Stimulated activated CD8-positive, alpha-beta memory T cell treated with anti-CD3 and anti-CD28 coated beads, Interleukin-2, amount 100 ng/mL, for 1 hour (primary cell): Measurements from ENCODE around the gene UBE2B.
"Not testable (repeated sequence)": the region's sequence is repeated elsewhere in the genome, so short reads cannot be mapped to it uniquely, and the experiment has no call there.

ENCODE experiments used
- DNase-seq, 2 donors: peaks; one replicate each; pipeline ENCODE4 v3.0.0-alpha.2; 2020; ENCODE audit warnings: low read depth in 2 of 2

The UBE2B gene

DNA sequence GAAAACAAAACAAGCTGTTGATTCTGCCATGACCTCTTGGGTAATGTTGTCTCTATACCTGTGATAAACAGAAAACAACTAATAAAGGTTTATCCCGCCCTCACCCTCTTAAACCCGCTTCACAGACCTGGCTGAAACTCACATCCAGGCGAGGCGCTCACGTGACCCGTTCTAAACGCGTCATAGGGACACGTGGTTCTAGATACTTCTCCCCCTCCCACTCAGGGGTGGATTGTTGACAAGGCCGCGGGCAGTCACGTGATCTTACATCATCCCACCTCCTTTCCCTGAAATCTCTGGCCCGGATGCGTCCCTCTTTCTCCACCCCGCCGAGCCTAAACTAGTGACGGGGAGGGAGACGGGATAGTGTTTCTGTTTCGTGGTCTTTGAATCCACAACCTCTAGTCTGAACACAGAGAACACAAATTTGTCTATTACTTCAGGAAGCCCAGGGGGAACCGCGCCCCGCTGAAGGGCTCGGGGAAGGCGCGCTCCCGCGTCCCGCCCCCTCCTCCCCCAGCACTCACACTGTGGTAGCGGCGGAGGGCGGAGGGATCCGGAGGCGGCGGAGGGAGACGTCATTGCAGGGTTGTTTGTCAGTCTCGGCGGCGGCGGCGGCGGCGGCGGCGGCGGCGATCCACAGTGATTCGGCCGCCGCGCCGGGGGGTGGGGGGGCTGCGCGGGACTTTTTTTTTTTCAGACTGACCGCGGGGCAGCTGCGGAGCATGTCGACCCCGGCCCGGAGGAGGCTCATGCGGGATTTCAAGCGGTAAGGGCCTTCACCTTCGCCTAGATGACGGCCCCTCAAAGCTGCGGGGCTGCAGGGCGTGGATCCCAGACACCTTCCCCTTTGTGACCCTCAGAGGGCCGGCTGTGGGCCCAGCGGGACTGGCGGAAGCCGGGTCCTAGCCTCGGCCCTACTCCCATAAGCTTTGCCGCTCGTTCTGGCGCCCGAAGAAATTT lies at the start of gene UBE2B:
Gene UBE2B, plus strand, starts transcription at position 699 of the 963 bp plus-strand sequence. Its CDS starts 27 bp downstream, at position 726.
- peak; percentile 92 to 94 for DNase-seq

DNA sequence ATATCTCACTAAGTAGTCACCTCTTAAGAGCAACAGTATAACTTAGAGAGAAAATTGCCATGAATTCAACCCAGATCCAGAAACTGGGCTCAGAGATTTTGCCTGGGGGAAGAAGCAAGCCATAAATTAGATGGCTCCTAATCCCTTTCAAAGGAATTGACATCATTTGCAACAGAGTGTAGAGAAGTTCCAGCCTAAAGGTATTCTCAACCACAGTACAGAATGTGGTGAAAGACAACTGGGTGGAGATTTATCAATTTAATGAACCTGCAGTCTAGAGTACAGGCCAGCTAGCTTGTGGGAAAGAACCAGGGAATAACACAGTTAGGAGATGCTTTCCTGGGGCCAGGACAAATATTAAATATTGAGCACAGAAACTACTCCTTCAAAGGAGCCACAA lies 44.0 kb upstream of the UBE2B start:
- no peak for DNase-seq

DNA sequence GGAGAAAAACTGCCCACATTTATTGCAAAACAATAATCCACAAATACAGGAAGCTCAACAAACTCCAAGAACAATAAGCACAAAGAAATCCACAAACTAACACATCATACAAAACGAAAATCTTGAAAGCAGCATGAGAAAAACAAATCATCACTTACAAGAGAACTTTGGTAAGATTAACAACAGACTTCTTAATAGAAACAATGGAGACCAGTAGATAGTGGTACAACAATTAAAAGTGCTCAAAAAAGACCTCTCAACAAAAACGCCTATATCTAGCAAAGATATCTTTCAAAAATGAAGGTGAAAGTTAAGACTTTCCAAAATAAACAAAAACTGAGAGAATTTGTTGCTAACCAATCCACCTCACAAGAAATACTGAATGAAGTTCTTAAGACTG lies 42.8 kb upstream of the UBE2B start:
- no peak for DNase-seq

DNA sequence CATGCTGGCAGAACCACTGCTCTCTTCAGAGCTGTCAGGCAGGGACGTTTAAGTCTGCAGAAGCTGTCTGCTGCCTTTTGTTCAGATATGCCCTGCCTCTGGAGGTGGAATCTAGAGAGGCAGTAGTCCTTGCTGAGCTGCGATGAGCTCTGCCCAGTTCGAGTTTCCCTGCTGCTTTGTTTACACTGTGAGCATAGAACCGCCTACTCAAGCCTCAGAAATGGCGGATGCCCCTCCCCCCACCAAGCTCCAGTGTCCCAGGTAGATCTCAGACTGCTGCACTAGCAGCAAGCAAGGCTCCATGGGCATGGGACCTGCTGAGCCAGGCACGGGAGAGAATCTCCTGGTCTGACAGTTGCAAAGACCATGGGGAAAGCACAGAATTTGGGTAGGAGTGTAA lies 34.5 kb upstream of the UBE2B start:
- not testable (repeated sequence) for DNase-seq

DNA sequence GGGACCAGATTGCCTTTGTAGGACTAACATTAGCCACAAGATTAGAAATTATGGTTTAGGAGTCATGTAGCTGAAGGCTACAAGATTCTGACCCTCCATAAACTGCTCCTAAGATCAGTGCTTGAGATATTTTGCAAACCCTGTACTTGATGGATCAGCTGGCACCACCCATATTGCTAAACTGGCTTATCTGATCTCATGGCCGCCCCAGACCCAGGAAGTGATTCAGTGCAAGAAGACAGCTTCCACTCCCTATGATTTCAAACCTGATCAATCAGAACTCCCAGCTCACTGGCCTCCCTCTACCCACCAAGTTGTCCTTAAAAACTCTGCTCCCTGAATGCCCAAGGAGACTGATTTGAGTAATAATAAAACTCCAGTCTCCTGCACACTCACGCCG lies 27.9 kb upstream of the UBE2B start:
- DNase-seq: not testable (repeated sequence)

DNA sequence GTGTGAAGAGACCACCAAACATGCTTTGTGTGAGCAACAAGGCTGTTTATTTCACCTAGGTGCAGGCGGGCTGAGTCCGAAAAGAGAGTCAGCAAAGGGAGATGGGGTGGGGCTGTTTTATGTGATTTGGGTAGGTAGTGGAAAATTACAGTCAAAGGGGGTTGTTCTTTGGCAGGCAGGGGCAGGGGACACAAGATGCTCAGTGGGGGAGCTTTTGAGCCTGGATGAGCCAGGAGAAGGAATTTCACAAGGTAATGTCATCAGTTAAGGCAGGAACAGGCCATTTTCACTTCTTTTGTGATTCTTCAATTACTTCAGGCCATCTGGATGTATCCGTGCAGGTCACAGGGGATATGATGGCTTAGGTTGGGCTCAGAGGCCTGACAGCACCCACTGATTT lies 25.9 kb upstream of the UBE2B start:
- DNase-seq: not testable (repeated sequence)

DNA sequence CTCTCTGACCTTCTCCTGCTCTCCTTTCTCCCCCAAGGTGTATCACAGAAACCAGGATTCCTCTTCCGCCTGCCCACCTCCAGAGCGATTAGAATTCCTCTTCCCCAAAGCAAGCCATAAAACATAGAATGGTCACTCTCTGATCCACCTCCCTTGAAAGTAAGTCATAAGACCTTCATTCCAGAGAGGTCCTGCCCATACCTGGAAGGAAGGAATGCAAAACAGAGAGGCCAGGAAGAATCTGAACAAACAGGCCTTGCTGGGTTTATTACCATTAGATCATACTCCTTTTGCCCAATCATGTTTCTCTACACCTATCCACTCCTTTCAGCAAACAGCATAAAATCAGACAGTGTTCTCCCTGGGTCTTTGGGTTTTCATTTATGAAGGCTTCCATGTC lies 25.4 kb upstream of the UBE2B start:
- no peak for DNase-seq

DNA sequence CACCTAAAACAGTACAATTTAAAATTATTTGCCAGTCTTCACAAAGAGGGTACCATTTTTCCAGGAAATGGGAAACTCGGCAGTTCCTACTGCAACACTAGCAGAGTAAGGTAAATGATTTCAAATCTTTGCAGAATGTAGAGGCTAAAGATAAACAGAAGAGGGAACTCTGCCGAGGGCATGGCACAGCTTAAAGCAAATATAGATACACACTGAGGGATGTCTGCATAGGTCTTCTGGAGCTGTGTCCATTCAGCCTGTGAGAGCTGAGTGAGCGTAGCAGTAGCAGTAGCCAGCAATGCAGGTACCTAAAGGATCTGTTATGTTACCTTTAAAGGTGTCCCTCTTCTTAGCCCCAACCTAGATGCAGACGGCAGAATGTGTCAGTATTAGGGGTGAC lies 21.9 kb upstream of the UBE2B start:
- DNase-seq: no peak

DNA sequence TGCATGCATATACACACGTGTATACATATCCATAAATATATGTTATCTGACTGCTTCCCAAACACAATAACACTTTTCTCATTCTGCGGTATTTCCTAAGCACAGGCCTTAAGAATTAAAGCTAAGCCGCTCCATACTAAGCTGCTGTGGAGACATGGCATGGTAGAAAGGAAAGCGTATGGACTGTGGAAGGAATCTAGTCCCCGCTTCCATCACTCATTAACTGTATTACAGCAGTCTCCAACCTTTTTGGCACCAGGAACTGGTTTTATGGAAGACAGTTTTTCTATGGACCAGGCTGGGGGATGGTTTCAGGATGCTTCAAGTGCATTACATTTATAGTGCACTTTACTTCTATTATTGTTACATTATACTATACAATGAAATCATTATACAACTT lies 15.7 kb upstream of the UBE2B start:
- no peak for DNase-seq

DNA sequence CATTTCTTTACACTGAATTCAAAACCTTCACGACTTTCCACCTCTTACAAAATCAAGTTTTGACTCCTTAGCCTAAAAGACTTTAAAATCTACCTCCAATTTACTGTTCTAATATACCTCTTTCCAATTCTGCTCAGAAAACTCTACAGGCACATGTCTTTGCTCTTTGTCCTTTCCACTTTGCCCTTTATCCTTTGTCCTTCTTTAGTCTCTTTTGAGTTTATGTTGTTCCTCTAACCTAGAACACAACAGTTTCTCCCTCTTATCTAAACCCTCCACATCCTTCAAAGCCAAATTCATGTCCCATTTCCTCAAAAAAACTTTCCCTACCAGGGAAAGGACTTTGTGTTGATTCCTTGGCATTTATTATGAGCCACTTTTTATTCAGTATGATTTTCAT lies 5.8 kb upstream of the UBE2B start:
- no peak for DNase-seq

DNA sequence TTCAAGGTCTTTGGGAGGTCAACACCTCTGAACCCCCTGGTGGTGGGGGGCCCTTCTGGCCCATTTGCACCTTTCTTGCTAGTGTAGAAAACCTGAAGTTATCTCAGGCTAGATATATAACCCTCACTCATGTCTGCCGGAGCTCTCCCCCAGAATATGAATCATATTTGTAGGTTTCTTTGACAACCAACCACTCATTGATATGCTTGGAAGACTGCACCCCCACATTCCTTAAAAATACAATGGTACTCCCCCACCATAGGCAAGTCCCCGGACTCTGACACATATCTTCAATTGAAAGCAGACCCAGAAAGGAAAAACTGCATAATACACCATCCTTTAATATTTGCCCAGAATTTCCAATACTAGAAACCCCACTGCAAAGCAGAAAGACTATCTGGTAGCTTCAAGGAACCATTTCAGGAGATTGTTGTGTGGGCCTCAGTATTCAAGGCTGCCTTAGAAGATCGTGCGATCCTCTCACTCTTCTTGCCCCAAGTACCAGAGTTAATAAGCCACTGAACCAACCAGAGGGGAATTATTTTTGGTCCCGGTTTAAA lies 978 bp upstream of the UBE2B start:
- no peak for DNase-seq

DNA sequence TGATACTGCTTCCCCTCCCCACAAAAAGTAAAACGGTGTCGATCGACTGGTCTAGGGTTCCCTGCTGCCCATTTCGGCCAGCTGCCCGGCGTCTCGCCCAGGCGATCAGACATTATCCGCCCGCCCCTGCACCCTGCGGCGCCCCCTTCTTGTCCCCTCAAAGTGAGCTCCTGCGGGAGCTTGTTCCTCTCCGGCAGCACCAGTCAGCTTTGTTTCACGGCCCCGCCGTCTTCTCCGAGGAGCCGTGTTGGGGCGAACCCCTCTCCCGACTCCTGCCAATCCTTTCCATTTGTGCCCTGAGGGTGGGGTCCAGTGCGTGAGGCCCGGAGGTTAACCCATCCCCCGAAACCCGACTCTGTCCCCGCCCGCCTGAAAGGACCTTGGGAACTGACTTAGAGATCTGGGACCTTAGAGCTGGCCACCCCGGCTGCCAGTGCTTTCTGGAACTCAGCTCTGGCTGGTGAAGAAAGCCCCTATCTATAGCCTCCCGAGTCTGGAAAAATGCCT lies 518 bp downstream of the UBE2B start:
- peak in 1 of 2 donors; percentile 8 for DNase-seq

DNA sequence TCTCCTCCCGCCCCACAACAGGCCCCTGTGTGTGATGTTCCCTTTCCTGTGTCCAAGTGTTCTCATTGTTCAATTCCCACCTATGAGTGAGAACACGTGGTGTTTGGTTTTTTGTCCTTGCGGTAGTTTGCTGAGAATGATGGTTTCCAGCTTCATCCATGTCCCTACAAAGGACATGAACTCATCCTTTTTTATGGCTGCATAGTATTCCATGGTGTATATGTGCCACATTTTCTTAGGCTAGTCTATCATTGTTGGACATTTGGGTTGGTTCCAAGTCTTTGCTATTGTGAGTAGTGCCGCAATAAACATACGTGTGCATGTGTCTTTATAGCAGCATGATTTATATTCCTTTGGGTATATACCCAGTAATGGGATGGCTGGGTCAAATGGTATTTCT lies 2.3 kb downstream of the UBE2B start:
- DNase-seq: not testable (repeated sequence)

DNA sequence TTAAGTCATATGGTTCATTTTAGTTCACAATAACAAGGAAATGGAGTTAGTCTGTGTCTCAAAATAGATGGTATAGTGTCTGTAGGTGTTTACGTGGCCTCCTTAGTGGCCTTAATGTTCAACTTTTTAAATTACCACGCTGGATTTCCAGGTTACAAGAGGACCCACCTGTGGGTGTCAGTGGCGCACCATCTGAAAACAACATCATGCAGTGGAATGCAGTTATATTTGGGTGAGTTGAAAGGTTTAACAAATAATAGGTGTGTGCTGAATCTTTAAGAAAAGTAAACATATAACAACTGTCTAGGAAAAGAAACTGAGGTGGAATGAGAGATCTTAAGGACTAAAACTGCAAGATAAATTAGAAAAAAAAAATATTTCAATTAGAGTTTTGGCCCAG lies 2.9 kb downstream of the UBE2B start:
- DNase-seq: no peak

DNA sequence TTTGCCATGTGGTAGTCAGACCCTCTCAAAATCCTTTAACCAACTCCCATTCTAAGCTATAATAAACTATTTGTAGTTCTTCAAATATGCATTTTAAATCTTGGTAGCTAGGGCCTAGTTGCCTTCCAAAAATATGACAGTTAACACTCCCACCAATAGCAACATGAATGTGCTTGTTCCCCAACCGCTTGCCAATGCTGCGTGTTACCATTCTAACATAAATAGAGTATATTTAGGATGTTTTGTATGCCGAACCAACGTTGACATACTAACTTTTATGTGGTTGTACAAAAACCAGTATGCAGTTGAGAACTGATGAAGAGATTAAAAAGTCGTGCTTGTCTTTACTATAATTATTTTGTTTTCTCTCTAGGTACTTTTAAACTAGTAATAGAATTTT lies 9.0 kb downstream of the UBE2B start:
- no peak for DNase-seq

DNA sequence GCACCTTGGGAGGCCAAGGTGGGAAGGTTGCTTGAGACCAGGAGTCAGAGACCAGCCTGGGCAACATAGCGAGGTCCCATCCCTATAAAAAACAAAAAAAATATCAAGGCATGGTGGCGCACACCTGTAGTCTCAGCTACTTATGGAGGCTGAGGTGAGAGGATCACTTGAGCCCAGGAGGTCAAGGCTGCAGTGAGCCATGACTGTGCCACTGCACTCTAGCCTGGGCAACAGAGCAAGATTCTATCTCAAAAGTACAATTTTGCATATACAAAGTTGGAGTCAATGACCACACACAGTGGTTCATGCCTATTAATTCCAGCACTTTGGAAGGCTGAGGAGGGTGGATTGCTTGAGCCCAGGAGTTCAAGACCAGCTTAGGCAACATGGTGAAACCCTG lies 10.8 kb downstream of the UBE2B start:
- not testable (repeated sequence) for DNase-seq

DNA sequence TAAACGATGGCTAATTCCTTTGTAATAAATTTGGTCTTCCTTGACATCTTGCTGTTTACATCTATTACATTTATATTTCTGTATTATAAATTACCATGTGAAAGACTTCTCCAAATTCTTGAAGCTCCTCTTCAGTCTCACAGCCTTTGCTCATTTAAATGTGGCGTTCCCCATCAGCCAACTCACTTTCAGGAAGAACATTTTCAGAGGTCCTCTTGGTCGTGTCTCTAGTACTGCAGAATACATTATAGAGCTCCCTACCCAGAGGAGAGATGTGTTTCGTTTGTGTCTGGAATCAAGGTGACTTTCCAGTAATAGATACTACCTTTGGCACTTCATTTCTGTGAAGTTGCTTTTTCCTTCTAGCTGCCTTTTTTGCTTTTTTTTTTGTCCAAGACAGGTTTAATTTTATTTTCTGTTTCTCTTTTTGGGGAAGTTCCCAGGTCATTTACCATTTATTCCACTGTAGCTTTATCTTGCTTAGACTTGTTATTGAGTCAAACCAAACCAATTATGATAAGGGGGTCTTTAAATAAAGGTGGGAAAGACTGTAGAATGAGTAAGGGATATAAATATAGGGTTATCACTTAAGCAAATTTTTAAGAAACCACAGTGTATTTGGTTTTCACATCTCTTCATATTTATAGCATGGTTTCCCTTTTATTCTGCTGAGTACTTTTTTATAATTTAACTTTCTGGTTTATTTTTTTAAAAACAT lies 12.8 kb downstream of the UBE2B start:
- DNase-seq: no peak

DNA sequence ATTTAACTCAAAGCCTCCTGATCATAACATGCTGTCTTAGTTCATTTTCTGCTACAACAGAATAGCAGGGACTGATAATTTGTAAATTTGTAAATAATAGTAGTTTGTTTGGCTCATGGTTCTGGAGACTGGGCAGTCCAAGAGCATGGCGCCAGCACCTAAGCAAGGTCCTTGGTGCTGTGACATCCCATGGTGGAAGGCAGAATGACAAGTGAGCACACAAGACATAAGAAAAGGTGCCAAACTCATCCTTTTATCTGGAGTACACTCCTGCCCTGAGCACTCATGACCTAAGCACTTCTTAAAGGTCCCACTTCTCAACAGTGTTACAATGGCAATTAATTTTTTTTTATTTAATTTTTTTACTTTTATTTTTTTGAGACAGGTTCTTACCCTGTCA lies 16.1 kb downstream of the UBE2B start:
- no peak for DNase-seq

DNA sequence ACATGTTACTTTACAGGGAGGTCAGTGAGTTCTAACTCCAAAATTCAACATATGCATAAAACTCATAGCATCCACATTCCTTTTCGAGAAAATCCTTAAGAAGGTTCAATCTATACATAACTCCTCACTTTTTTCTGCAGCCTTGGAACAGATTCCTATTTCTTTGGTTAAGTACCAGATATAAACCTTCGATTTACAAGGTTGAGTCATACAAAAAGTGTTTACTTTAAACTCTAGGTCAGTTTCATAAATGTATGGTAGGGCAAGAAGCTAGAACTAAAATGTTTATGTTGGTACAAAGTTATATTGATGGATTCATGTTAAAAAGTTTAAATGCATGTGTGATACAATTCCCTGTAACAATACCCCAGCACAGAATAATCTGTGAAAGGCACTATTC lies 20.9 kb downstream of the UBE2B start:
- no peak for DNase-seq

DNA sequence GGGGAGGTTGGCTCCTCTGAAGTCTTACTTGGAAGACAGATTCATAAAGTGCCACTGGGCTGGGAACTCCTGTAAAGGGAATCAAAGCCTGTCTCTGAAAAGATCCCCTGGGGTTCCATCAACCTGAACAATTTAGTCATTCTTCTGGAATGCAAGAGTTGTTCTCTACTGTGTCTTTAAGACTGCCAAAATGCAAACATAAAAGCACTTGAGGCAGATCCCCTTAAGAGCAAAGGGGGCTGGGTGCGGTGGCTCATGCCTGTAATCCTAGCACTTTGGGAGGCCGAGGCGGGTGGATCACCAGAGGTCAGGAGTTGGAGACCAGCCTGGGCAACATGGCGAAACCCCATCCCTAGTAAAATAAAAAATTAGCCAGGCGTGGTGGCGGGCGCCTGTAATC lies 23.6 kb downstream of the UBE2B start:
- no peak for DNase-seq

DNA sequence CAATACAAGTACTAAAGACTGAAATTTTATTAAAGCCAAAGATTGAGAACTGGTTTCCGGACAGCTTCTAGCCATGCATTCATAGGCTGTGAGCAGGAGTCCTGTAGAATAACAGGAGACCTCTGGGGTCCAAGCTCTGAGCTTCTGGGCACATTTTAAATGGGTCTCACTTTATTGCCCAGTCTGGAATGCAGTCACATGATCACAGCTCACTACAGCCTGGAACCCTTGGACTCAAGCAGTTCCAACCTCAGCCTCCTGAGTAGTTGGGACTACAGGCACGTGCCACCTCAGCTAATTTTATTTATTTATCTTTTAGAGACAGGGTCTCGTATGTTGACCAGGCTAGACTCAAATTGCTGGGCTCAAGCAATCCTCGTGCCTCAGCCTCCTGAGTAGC lies 24.9 kb downstream of the UBE2B start:
- no peak for DNase-seq

DNA sequence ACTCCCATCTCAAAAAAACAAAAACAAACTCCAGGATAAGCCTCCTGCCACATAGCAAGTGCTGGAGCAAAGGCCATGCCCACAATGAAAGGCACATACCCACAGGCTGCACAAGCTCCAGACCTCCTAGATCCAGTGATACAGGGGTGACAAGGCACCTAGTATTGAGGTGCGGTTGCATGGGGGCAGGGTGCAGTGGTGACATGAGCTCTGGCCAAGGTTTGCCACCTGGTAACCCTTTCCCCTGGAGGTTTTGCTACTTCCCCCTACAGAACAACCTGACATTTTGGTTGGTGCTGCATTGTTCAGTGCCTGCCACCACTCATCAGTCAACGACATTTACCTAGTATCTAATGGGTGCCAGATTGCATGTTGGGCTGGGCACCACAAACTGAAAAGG lies 25.8 kb downstream of the UBE2B start:
- DNase-seq: no peak
